Measurements from ENCODE around the gene PTOV1.

DNA sequence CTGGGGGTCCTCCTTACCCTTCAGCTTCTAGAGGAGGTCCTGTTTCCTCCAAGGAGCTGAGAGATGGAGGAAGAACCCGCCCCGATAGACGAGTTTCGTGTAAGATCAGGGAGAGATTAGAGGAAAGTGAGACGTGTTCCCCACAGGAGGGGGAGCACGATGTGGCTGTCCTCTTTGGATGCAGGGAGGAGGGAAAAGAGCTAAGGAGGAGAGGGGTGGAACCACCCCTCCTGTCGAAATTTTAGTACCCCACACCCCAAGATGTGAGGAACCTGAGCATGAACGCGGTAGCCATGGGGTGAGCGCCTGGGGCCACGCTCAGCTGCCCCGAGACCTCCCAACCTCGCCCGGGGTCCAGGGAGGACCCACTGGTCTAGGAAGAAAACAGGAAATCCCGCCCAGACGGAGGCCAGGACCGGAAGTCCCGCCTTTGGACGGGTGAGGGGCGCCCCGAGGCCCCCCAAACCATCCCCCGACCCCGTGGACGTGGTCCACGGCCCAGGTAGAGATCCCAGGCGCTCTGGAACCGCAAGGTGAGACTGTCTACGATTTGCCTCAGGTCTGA lies 25.0 kb downstream of the PTOV1 start:
- TF ChIP-seq POLR2AphosphoS5 (IDR thresholded peaks at IDR 0.05; ENCODE audit: low read depth) (no peak), GABPA (IDR thresholded peaks at IDR 0.05; ENCODE audit: low read depth) (peak; percentile 88)
- TF ChIP-seq, protein P1, sequence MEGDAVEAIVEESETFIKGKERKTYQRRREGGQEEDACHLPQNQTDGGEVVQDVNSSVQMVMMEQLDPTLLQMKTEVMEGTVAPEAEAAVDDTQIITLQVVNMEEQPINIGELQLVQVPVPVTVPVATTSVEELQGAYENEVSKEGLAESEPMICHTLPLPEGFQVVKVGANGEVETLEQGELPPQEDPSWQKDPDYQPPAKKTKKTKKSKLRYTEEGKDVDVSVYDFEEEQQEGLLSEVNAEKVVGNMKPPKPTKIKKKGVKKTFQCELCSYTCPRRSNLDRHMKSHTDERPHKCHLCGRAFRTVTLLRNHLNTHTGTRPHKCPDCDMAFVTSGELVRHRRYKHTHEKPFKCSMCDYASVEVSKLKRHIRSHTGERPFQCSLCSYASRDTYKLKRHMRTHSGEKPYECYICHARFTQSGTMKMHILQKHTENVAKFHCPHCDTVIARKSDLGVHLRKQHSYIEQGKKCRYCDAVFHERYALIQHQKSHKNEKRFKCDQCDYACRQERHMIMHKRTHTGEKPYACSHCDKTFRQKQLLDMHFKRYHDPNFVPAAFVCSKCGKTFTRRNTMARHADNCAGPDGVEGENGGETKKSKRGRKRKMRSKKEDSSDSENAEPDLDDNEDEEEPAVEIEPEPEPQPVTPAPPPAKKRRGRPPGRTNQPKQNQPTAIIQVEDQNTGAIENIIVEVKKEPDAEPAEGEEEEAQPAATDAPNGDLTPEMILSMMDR (IDR thresholded peaks at IDR 0.05; ENCODE audit: insufficient read depth, low read length) = no peak
- TF ChIP-seq, protein P2, sequence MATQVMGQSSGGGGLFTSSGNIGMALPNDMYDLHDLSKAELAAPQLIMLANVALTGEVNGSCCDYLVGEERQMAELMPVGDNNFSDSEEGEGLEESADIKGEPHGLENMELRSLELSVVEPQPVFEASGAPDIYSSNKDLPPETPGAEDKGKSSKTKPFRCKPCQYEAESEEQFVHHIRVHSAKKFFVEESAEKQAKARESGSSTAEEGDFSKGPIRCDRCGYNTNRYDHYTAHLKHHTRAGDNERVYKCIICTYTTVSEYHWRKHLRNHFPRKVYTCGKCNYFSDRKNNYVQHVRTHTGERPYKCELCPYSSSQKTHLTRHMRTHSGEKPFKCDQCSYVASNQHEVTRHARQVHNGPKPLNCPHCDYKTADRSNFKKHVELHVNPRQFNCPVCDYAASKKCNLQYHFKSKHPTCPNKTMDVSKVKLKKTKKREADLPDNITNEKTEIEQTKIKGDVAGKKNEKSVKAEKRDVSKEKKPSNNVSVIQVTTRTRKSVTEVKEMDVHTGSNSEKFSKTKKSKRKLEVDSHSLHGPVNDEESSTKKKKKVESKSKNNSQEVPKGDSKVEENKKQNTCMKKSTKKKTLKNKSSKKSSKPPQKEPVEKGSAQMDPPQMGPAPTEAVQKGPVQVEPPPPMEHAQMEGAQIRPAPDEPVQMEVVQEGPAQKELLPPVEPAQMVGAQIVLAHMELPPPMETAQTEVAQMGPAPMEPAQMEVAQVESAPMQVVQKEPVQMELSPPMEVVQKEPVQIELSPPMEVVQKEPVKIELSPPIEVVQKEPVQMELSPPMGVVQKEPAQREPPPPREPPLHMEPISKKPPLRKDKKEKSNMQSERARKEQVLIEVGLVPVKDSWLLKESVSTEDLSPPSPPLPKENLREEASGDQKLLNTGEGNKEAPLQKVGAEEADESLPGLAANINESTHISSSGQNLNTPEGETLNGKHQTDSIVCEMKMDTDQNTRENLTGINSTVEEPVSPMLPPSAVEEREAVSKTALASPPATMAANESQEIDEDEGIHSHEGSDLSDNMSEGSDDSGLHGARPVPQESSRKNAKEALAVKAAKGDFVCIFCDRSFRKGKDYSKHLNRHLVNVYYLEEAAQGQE (IDR thresholded peaks at IDR 0.05; ENCODE audit: insufficient replicate concordance, low read depth) = no peak
